Activated naive CD4-positive, alpha-beta T cell treated with anti-CD3 and anti-CD28 coated beads for 36 hours (primary cell): ENCODE measurements around the gene NPIPB6. TPM values are rescaled to one million over a fixed set of nuclear protein-coding genes. Genes with fewer than 3 reads are reported as not detected.
A peak's percentile ranks its signal among the peaks of the same experiment; 100 is the strongest.
"Not testable (repeated sequence)": the region's sequence is repeated elsewhere in the genome, so short reads cannot be mapped to it uniquely, and the experiment has no call there.

Experiments used
- CTCF ChIA-PET: fragments of 350-600 bp; sonication (Branson Sonifier 250); formaldehyde crosslinking; loops from one replicate; lab custom pipeline; 2021; ENCODE audit warnings: antibody characterized with exemption; lab: Charles Lee
- DNase-seq: peaks from one replicate; pipeline ENCODE4 v3.0.0-alpha.2; 2020
- H3K27ac Mint-ChIP-seq: one replicate; pipeline ENCODE4 v1.8.0; 2021; ENCODE audit warnings: mild to moderate bottlenecking, mixed read lengths
- H3K27me3 Mint-ChIP-seq: one replicate; pipeline ENCODE4 v1.8.0; 2021; ENCODE audit warnings: low read depth, mixed read lengths
- H3K36me3 Mint-ChIP-seq: one replicate; pipeline ENCODE4 v1.8.0; 2021; ENCODE audit warnings: low read depth, mixed read lengths
- H3K4me1 Mint-ChIP-seq: one replicate; pipeline ENCODE4 v1.8.0; 2021; ENCODE audit warnings: low read depth, mixed read lengths
- H3K4me3 Mint-ChIP-seq: one replicate; pipeline ENCODE4 v1.8.0; 2021; ENCODE audit warnings: mild to moderate bottlenecking, moderate library complexity, mixed read lengths
- H3K9me3 Mint-ChIP-seq: one replicate; pipeline ENCODE4 v1.8.0; 2021; ENCODE audit warnings: mixed read lengths
- intact Hi-C: fragments of 100-400 bp; cut with micrococcal nuclease; formaldehyde crosslinking; loops from one replicate; pipeline ENCODE4 v1.15.1; 2023
- total RNA-seq, 2 experiments: library from RNA; stranded (reverse); gene quantifications; one replicate each; pipeline ENCODE4 v1.2.3, GENCODE V29; 2021

Gene NPIPB6
- total RNA-seq, 2 experiments from 2014 or later = 2.0 TPM

DNA sequence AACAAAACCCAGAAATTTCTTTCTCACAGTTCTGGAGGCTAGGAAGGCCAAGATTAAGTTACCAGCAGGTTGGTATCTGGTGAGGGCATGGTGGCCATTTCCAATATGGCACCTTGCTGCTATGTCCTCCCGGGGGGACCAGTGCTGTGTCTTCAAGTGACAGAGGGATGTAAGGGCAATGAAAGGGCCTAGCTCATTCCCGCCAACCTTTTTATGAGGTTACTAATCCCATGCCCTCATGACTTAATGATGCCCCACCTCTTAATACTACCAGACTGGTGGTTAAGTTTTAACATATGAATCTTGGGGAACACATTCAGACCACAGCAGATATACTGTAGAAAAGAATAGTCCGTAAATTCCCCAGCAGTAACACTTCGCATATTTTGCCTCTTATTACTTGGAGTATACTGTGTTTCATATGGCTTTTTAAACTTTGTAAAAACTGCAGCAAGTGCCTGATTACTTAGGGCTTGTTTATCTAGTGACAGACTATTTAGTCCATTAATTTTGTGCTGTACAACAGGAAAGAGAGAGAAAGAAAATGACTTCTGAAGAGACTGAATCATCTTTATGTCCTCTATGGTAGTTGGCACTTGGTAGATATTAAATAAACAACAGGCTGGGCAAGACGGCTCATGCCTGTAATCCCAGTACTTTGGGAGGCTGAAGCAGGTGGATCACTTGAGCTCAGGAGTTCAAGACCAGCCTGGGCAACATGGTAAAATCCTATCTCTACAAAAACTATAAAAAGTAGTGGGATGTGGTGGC is 26.2 kb downstream of the NPIPB6 start:
- H3K27ac Mint-ChIP-seq, H3K36me3 Mint-ChIP-seq, H3K4me1 Mint-ChIP-seq, H3K9me3 Mint-ChIP-seq, intact Hi-C loops, H3K4me3 Mint-ChIP-seq, DNase-seq, H3K27me3 Mint-ChIP-seq, CTCF ChIA-PET: not testable (repeated sequence)

DNA sequence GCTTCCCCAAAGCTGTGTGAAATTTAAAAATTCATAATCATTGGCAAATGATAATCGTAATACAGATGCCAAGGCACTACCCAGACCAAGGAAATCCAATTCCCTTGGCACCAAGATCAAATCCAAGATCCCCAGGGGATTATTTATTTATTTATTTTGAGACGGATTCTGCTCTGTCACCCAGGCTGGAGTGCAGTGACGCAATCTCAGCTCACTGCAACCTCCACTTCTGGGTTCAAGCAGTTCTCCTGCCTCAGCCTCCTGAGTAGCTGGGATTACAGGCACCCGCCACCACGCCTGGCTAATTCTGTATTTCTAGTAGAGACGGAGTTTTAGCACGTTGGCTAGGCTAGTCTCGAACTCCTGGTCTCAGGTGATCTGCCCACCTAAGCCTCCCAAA is 27.6 kb downstream of the NPIPB6 start:
- H3K27ac Mint-ChIP-seq, H3K36me3 Mint-ChIP-seq, H3K9me3 Mint-ChIP-seq, H3K4me3 Mint-ChIP-seq, H3K27me3 Mint-ChIP-seq, intact Hi-C loops, DNase-seq, CTCF ChIA-PET, H3K4me1 Mint-ChIP-seq: not testable (repeated sequence)

DNA sequence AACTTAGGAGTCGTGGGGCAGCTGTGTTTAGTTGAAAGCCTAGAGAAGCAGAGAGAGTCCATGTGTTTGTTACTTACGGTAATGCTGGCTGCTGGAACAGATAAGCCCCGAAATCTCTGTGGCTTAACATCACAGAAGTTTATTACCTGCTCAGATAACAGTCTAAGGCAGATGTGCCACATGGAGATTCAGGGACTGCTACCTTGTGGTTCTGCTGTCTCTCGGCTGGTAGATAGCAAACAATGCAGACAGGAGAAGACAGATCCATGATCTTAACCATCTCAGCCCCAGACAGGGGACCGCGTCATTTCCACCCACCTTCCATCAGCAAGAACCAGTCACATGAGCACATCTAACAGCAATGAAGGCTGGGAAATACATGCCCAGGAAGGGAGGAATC is 30.7 kb downstream of the NPIPB6 start:
- H3K27me3 Mint-ChIP-seq, intact Hi-C loops, H3K4me3 Mint-ChIP-seq, H3K27ac Mint-ChIP-seq, DNase-seq, H3K9me3 Mint-ChIP-seq, H3K4me1 Mint-ChIP-seq, CTCF ChIA-PET, H3K36me3 Mint-ChIP-seq: not testable (repeated sequence)

DNA sequence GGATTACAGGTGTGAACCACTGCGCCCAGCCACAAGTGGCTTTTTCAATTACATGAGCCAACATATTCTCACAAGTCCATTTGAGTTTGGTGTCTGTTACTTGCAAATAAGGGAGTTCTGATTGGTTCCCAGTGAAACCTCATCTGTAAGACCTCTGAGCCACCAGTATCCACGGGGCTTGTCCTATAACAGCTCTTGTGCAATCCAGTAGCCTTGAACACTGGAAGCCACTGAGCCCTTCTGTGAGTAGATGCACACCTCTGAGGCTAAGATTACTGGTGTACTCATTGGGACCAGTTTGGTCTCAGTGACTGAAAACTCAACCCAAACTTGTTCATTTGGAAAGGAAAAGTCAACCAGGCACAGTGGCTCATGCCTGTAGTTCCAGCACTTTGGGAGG is 32.3 kb downstream of the NPIPB6 start:
- CTCF ChIA-PET, H3K36me3 Mint-ChIP-seq, intact Hi-C loops, H3K27ac Mint-ChIP-seq, H3K27me3 Mint-ChIP-seq, H3K4me1 Mint-ChIP-seq, DNase-seq, H3K9me3 Mint-ChIP-seq, H3K4me3 Mint-ChIP-seq: not testable (repeated sequence)

DNA sequence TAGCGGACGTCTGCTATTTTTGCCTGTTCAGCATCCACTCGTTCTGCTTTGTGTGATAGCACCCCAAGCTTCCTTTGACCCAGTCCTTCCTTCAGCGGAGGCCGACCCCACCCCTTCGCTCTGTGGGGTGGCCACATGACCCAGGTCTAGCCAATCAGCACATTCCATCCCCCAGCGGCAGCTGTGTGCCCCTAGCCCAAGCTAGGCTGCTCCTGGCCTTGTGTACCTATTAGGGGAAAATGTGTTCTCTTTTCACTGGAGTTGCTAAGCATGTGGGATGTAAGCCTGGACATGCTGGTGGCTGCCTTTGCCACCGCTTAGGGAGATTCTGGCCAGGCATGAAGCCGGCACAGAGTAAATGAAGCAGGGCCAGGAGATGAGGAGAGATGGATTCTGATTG is 33.1 kb downstream of the NPIPB6 start:
- H3K36me3 Mint-ChIP-seq, DNase-seq: not testable (repeated sequence)

DNA sequence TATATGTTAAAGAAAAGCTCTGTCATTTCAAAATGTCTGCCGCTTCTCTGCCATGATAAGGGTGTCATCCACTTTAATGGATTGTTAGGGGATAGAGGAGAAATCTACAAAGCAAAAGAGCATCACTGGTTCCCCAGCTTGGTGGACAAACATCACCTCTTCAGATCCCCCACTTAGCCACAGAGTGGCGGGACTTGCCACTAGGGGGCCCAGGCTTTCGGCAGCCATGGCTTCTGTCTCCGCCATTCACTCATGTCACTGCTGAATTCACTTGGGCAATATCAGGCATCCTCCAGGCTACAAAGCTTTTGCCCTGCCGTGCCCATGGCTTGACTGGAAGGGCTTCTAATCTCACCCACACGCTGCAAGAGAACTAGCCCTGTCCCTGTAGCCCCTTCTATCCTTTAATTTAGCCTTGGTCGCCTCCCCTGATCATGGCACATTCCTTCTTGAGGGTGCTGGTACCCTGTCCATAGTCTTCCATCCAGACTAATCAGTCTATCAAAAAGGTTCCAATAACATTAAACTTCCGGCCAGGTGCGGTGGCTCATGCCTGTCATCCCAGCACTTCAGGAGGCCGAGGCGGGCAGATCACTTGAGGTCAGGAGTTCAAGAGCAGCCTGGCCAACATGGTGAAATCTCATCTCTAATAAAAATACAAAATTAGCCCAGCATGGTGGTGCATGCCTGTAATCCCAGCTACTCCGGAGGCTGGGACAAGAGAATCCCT is 36.3 kb downstream of the NPIPB6 start:
- no peaks in the 10 kb centered on the region for H3K4me1 Mint-ChIP-seq
- H3K9me3 Mint-ChIP-seq = no peaks in the 10 kb centered on the region
- CTCF ChIA-PET = interaction anchor here (0.5 to 1.4 kb wide), 8 partner anchors 9 to 247 kb away, joined by 3 to 6 read pairs (median 4); no protein-coding TSS in a partner anchor
- H3K36me3 Mint-ChIP-seq = no peaks in the 10 kb centered on the region
- no peaks in the 10 kb centered on the region for H3K27me3 Mint-ChIP-seq
- intact Hi-C loops = loop anchor here (1.0 kb wide), 1 partner anchor 222 kb away; no protein-coding TSS in a partner anchor
- H3K27ac Mint-ChIP-seq = no peak overlapping the region
- peak; percentile 72 for DNase-seq
- H3K4me3 Mint-ChIP-seq = no peak overlapping the region

More for the DNA sequence above, 33.1 kb downstream of the NPIPB6 start:
- H3K9me3 Mint-ChIP-seq, H3K4me1 Mint-ChIP-seq, H3K27me3 Mint-ChIP-seq, H3K4me3 Mint-ChIP-seq, H3K27ac Mint-ChIP-seq, intact Hi-C loops: not testable (repeated sequence)
- CTCF ChIA-PET = interaction anchor here (0.9 kb wide), 1 partner anchor 53 kb away, joined by 3 read pairs; no protein-coding TSS in a partner anchor

DNA sequence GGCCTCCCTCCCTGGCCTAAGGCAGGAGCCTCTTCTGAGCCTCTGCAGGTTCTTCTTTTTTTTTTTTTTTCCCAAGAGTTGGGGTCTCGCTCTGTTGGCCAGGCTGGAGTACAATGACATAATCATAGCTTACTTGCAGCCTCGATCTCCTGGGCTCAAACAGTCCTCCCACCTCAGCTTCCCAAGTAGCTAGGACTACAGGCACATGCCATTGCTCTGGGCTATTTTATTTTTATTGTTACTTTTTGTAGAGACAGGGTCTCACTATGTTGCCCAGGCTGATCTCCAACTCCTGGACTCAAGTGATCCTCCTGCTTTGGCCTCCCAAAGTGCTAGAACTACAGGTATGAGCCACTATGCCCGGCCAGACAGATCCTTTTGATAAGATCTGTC is 38.4 kb downstream of the NPIPB6 start:
- Mint-ChIP-seq H3K27ac (no peak overlapping the region), H3K27me3 (no peaks in the 10 kb centered on the region), H3K9me3 (no peaks in the 10 kb centered on the region), H3K4me3 (no peak overlapping the region), H3K4me1 (no peaks in the 10 kb centered on the region), H3K36me3 (no peaks in the 10 kb centered on the region)
- intact Hi-C loops = no loop called here
- no peak for DNase-seq
- CTCF ChIA-PET = interaction anchor here (0.6 to 1.0 kb wide), 3 partner anchors 47 to 137 kb away, joined by 3 to 5 read pairs (median 4); no protein-coding TSS in a partner anchor

DNA sequence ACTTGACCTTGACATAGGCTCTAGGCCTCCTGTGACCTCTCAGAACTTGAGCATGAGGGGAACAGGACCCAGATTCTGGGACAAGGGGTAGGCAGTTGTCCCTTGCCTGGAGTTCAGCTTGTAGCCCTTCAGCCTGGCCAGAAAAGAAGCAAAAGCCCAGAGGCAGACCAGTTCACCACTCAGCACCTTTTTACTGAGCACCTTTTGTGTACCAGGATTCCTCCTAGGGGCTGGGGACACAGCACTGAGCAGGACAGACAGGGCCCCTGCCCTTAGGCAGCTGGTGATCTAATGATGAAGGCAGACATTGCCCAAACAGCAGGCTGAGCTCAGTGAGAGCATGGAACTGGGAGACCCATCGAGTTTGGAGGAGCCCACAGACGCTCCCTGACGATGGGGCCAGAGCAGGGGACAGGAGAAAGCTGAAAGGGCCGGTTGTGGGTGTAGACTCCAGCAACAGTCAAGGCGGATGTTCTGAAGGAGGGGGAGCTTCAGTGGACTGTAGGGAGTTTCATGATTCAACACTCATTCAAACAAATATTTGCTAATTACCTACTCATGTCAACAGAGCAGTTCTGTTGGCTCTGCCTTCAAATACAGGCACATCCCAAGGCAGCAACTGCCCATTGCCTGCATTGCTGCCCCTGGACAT is 38.9 kb downstream of the NPIPB6 start:
- intact Hi-C loops = no loop called here
- DNase-seq = no peak
- H3K27me3 Mint-ChIP-seq = no peaks in the 10 kb centered on the region
- H3K27ac Mint-ChIP-seq = no peak overlapping the region
- H3K4me3 Mint-ChIP-seq = no peak overlapping the region
- H3K9me3 Mint-ChIP-seq = no peaks in the 10 kb centered on the region
- H3K36me3 Mint-ChIP-seq = no peaks in the 10 kb centered on the region
- CTCF ChIA-PET = interaction anchor here (0.6 to 1.3 kb wide), 6 partner anchors 47 to 233 kb away, joined by 3 to 5 read pairs (median 3); no protein-coding TSS in a partner anchor
- no peaks in the 10 kb centered on the region for H3K4me1 Mint-ChIP-seq

DNA sequence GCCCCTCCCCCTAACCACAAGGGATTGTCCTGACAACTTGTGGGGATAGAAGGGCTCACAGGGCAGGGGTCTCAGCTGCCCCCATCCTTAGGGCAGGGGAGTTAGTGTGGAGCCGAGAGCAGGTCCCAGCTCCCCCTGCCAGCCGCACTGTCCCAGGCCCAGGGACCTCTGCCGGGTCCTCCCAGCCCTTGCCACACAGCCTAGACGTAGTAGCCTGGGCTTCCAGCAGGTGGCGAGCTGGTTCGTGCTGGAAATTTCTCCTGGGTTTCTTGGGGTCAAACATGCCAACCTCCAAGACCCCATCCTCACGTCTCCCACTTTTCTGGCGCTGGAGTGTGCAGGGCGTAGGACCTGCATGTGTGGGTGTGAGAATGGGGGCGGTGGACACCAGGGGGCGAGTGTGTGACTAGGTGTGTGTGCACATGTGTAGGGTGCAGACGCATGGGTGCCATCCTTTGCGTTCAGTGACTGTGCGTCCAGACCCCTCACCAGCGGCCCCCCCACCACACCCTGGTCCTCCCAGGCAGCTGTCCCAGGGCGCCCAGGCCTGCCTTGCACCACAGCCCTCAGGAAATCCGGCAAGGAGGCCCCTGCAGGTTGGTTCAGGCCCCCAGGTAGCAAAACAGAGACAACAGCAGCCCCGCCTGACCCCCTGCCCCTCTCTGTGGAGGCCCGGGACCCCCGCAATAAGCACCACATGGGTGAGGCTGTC is 41.5 kb downstream of the NPIPB6 start:
- peaks cover 6% of the 10 kb centered on the region for H3K4me1 Mint-ChIP-seq
- H3K27ac Mint-ChIP-seq = no peak overlapping the region
- H3K4me3 Mint-ChIP-seq = no peak overlapping the region
- intact Hi-C loops = loop anchor here (1.0 kb wide), 1 partner anchor 227 kb away; no protein-coding TSS in a partner anchor
- no peaks in the 10 kb centered on the region for H3K9me3 Mint-ChIP-seq
- DNase-seq = peak; percentile 61
- CTCF ChIA-PET = interaction anchor here (0.6 to 2.8 kb wide), 13 partner anchors 9 to 158 kb away, joined by 3 to 19 read pairs (median 4); no protein-coding TSS in a partner anchor
- no peaks in the 10 kb centered on the region for H3K27me3 Mint-ChIP-seq
- no peaks in the 10 kb centered on the region for H3K36me3 Mint-ChIP-seq

DNA sequence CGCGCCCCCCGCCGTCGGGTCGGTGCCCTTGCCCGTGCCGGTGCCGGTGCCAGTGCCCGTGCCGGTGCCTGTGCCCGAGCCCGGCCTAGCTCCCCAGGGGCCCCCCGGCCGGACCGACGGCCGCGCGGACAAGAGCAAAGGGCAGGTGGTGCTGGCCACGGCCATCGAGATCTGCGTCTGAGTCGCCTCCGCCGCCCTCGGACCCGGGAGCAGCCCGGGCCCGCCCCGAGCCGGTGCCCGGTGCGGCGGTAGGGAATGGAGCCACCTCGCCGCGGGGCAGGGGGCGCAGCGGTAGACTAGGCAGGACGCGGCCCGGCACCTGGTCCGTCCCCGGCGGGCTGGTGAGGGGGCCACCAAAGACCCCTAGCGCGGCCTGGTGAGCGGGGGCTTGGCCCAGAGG is 42.6 kb downstream of the NPIPB6 start:
- no peak for DNase-seq
- Mint-ChIP-seq H3K27me3 (no peaks in the 10 kb centered on the region), H3K36me3 (no peaks in the 10 kb centered on the region), H3K9me3 (no peaks in the 10 kb centered on the region), H3K4me1 (peaks cover 9% of the 10 kb centered on the region), H3K4me3 (no peak overlapping the region), H3K27ac (no peak overlapping the region)
- intact Hi-C loops = loop anchor here (1.0 kb wide), 1 partner anchor 229 kb away; no protein-coding TSS in a partner anchor
- CTCF ChIA-PET = interaction anchor here (0.6 to 2.8 kb wide), 5 partner anchors 8 to 230 kb away, joined by 3 to 19 read pairs (median 3); no protein-coding TSS in a partner anchor

DNA sequence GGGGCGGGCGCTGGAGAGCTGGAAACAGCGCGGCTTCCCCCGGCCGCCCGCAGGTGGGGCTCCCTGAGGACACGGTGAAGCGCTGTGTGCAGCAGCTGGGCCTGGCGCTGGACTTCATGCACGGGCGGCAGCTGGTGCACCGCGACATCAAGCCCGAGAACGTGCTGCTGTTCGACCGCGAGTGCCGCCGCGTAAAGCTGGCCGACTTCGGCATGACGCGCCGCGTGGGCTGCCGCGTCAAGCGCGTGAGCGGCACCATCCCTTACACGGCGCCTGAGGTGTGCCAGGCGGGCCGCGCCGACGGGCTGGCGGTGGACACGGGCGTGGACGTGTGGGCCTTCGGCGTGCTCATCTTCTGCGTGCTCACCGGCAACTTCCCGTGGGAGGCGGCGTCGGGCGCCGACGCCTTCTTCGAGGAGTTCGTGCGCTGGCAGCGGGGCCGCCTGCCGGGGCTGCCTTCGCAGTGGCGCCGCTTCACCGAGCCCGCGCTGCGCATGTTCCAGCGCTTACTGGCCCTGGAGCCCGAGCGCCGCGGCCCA is 43.2 kb downstream of the NPIPB6 start:
- H3K27ac Mint-ChIP-seq = no peak overlapping the region
- no peaks in the 10 kb centered on the region for H3K27me3 Mint-ChIP-seq
- CTCF ChIA-PET = interaction anchor here (0.6 to 11.1 kb wide), 6 partner anchors 10 to 229 kb away, joined by 3 to 164 read pairs (median 4); no protein-coding TSS in a partner anchor
- no peaks in the 10 kb centered on the region for H3K9me3 Mint-ChIP-seq
- H3K36me3 Mint-ChIP-seq = no peaks in the 10 kb centered on the region
- H3K4me3 Mint-ChIP-seq = no peak overlapping the region
- DNase-seq = no peak
- peaks cover 10% of the 10 kb centered on the region for H3K4me1 Mint-ChIP-seq
- intact Hi-C loops = no loop called here
